Left forelimb (tissue), 1 donor: ENCODE results near the gene PRDM2.
"Not testable (repeated sequence)": the region's sequence is repeated elsewhere in the genome, so short reads cannot be mapped to it uniquely, and the experiment has no call there.

Experiments used
- DNase-seq: peaks from one replicate; pipeline ENCODE4 v3.0.0-alpha.2; 2018; ENCODE audit warnings: low spot score

The PRDM2 gene

DNA sequence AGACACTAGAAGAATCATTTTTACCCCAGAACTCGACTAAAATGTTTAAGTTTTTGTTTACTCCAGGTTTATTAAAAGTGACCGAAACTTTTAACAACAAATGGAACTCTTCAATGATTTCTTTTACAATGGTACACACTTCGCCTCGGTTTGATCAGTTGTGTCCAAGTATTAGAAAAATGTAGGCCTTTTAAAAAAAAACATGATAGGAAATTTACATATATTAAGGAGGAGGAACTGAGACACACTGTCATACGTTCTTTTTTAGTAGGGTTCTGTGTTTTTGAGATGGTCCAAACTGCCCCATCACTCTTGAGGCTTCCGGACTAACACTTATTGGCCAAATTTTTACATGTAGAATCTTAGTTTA is 1.3 kb downstream of the PRDM2 start:
- no peak for DNase-seq

DNA sequence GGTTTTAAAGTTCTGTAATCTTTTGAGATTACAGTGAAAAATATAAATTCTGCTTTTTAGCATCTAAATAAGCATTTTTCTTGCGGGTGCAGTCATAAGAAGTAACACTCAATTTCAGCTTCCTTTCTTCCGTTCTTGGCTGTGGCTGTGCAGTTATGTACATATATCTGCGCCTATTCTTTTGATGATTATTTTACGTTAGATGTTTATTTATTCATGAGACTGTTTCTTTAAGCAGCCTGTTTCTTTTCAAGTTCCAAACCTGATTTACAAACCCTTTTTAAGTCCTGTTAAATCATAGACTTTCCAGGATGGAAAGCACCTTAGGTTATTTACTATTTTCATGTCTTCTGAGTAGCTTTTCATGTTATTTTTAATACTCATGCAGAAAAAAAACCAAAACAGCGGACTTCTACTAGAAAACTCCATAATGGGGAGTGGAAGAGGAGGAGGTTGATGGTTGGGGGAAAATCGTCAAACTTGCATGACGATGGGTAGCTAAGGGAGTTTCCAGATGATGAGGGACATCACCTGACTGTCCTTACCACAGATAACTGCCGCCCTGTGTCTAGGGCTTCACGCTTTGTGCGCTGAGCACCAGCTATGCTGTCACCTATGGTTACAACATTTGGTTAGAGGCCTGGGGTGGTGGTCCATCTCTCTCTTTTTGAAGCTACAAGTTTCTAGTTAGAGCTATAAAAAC is 2.6 kb downstream of the PRDM2 start:
- DNase-seq = no peak

DNA sequence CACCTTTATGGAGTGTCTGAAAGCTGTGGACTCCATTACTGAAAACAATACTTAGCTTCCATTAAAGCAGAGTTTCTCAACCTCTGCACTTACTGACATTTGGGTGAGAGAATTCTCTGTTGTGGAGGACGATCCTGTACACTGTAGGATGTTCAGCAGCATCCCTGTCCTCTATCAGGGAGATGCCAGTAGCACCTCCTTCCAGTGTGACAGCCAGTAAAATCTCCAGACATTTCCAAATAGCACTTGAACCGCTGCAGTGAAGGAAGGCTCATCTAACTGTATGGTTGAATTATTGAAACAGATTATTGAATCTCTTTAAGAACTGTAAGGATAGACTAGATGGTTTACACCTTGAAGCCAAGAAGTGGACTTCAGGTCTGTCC is 3.1 kb downstream of the PRDM2 start:
- DNase-seq = no peak

GRCh38 chr1:13703558-13704490 is 3.8 kb downstream of the PRDM2 start:
- no peak for DNase-seq

GRCh38 chr1:13706046-13706445 is 6.1 kb downstream of the PRDM2 start:
- no peak for DNase-seq

GRCh38 chr1:13707164-13707563 is 7.2 kb downstream of the PRDM2 start:
- DNase-seq = no peak

- no peak for DNase-seq
These were observed 8.5 kb downstream of the PRDM2 start for GRCh38 chr1:13708380-13708982.

DNA sequence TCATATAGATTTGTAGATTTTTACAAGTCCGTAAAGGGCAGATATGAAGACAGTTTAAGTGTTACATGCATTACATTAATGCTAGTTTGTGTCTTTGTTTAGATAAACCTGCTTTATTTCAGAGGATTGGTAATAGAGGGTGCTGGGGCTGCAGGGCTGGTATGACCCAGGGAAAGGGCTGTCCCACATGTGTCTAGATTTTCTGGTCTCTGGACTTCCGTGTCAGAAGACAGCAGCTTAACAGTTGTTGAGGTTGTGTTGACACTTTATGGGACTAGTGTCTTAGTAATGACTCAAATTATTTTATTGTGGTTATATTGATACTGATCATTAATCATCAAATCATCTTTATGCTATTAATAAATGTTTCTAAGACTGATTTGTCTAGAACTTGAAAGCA is 10.1 kb downstream of the PRDM2 start:
- DNase-seq = no peak

DNA sequence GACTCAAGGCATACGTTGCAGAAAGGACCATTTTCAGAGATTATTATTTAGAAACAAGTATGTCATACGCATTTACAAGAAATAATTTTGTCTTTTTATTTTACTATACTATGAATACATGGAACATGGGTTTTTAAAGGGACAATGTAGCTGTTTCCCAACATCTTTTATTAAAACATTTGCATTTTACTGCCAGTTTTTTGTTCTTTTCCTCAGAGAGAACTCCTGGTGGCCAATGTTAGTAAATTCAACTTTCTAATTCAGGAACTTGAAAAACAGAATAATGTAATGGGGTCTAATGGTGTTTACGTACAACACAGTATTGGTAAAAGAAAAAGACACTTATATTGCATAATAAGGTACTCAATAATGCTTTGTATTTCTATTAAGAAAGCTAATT is 14.9 kb downstream of the PRDM2 start:
- no peak for DNase-seq

DNA sequence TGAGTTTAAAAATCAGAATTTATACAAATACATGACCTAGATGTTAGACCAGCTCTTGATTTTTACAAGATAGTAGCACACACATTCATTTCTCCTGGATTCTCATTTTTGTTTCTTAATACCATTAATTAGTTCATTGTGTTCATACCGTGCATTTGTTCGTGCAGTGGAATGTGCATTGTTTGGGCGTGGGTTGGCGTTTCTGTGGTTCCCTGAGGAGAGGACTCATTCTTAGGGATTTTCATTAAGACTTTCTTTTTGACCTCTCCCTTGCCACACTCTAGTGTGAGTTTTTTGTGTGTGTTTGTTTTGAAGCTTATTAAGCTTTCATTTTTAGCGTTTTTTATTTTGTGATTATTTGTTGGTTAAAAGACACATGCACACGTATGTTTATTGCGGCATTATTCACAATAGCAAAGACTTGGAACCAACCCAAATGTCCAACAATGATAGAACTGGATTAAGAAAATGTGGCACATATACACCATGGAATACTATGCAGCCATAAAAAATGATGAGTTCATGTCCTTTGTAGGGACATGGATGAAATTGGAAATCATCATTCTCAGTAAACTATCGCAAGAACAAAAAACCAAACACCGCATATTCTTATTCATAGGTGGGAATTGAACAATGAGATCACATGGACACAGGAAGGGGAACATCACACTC is 15.8 kb downstream of the PRDM2 start:
- not testable (repeated sequence) for DNase-seq

DNA sequence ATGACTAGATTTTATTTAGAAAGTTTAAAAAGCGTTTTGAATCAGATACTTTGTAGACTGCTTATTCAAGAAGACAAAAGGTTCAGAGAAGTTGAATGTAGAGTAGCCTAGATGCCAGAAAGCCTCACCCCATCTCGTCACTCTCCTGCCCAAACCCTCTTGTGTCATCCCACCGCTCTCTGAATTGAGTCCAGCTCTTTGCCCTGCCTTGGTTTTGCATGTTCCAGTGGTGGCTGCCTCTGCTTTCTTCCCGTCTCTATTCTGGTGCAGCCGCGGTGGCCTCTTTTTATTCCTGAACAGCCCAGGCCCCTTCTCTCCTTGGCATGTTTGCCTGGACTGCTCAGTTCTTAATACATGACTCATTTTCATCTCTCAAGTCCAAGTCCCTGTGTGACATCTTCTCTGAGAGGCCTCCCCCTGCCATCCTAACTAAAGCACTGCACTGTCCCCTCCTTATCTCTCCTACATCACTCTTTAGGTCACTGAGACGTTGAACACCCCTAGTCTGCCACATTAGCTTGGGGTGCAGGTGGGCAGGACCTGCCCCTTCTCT is 22.9 kb downstream of the PRDM2 start:
- no peak for DNase-seq

- DNase-seq = no peak
These were observed 23.8 kb downstream of the PRDM2 start for GRCh38 chr1:13723810-13724209.

GRCh38 chr1:13725714-13726175 is 25.8 kb downstream of the PRDM2 start:
- DNase-seq = no peak

DNA sequence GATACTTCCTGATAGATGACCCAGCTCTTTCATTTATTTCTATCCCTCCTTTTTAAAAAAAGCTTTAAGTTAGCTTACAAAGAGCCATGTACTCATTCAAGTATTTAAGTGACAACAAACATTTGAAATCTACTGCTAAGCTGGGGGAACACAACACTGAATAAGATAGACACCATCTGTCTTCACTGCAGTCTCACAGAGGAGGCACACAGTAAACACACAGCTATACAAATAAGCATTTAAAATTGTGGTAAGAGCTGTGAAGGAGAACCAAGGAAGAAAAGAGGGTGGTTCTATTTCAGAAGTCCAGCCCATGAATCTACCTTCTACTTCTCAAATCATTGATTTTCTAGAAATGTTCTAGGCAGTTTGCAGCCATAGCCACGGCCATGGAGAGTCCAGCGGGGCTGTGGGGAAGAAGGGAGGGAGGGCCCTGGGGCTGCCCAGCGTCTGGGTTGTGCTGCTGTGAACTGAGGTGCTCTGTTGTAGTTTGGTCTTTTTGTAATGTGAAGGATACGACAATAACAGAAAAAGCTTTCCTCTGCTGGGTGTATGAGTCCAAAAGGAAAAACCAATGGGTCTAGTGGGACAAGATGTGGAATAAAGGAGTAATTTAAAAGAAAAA is 28.2 kb downstream of the PRDM2 start:
- DNase-seq = no peak

GRCh38 chr1:13730291-13730690 is 30.3 kb downstream of the PRDM2 start:
- DNase-seq = no peak

DNA sequence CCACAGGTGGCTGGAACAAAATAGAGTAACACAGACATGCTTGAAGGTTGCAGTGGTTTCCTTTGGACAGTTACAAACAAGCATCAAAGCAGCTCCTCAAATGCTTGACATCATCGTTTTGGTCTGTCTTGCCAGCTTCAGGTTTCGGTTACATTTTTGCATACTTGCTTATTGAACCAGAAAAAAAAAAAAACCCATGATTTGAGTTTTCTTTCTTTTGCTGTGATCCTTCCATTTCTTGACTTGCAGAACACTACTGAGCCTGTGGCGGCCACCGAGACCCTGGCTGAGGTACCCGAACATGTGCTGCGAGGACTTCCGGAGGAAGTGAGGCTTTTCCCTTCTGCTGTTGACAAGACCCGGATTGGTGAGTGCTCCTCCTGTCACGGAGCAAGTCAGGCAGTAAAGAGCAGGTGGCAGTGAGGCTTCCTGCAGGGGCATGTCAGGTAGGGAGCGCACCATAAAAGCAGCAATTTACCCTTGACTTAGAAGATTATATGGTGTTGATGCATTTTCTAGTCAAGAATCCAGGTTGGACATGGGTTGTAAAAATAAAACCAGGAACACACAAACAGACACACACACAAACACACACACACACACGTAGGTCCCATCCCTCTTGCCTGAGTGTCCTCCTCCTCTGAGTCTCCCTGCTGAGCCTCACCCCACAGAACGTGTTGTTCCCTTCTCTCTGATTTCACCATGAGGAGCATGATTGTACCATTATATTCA is 30.9 kb downstream of the PRDM2 start:
- DNase-seq = no peak

DNA sequence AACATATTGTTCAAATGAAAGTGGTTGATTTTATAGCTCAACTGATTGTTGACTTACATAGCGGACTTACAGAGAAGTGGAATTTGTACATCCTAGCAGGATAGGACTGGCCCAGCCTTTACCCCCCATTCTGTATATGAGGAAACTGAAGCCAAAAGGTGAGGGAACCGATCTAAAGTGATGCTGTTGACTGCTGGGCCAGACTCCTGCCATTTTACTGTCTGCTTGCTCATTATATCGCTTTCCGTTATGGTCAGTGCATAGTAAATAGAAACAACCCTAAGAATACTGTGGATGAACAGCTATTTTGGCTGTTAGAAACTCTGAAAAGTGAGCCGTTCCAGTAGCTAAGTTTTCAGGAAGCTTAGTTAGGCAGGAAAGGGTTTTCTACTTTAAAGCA is 31.9 kb downstream of the PRDM2 start:
- DNase-seq = no peak

DNA sequence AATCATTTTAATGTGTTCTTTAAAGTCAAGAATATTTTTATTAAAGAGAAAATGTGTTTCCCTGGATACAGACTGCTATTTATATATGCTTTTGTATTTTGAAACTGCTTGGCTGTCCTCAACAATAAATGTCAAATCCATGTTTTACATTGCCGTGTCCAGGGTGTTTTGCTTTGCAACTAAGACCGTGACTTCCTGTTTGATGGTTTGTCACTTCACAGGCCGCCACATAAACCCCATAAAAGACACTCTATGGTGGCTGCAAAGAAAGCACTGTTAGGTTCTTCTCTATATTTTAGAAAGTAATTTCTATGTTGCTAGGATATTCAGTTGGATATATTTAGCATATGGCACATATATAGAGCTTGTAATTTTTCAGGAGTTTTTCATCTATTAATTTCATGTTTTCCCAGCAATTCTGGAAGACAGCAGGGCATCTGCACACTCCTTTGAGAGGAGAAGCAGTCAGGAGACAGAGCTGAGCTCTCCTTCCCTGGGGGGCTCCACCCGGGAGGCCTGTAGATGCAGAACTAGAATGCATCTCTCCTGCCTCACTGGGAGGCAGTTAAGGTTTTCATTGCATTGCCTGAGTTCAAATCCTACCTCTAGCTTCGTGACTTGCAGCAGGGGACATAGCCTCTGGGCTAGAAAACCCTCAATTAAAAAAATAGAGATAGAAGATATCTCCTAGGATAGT is 33.1 kb downstream of the PRDM2 start:
- DNase-seq = no peak

DNA sequence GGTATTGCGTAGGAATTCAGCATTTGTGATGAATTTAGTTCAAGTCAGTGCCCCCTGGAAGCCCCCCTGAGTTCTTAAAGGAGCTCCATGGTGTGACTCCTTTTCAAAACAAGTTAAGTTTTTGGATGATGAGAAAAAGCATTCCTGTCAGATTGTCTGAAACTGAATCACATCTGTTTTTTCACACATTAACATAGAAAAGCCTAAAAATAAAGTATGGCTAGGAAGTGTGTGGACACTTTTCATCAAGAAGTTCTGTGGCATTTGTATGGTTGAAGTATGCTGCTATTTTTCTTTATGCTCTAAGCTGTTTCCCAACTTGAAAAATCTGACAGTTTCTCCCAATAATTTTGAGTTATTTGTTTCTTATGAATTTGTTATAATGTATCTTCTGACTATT is 33.7 kb downstream of the PRDM2 start:
- DNase-seq = no peak
